CD4-positive, alpha-beta T cell treated with Interferon gamma for 1 hour (primary cell): ENCODE measurements around the gene AFF3.

Source experiments
- DNase-seq: peaks from one replicate; pipeline ENCODE4 v3.0.0-alpha.2; 2020

AFF3 gene

GRCh38 chr2:99851811-99852210 is 290.6 kb downstream of the AFF3 start:
- no peak for DNase-seq

- no peak for DNase-seq
Observed at GRCh38 chr2:99851089-99851488, 291.3 kb downstream of the AFF3 start.

GRCh38 chr2:99850084-99850710 is 292.2 kb downstream of the AFF3 start:
- no peak for DNase-seq

GRCh38 chr2:99846462-99847107 is 295.8 kb downstream of the AFF3 start:
- no peak for DNase-seq

GRCh38 chr2:99845296-99845695 is 297.1 kb downstream of the AFF3 start:
- no peak for DNase-seq

- no peak for DNase-seq
Observed at GRCh38 chr2:99842451-99842850, 299.9 kb downstream of the AFF3 start.

GRCh38 chr2:99841749-99842148 is 300.6 kb downstream of the AFF3 start:
- no peak for DNase-seq

GRCh38 chr2:99840831-99841230 is 301.6 kb downstream of the AFF3 start:
- DNase-seq: no peak

- DNase-seq: no peak
Observed at GRCh38 chr2:99836690-99837605, 305.4 kb downstream of the AFF3 start.

GRCh38 chr2:99834426-99834825 is 308.0 kb downstream of the AFF3 start:
- DNase-seq: no peak

- no peak for DNase-seq
Observed at GRCh38 chr2:99833586-99834201, 308.7 kb downstream of the AFF3 start.

- DNase-seq: no peak
Observed at GRCh38 chr2:99832926-99833325, 309.5 kb downstream of the AFF3 start.

GRCh38 chr2:99831772-99832171 is 310.6 kb downstream of the AFF3 start:
- DNase-seq: no peak

GRCh38 chr2:99827296-99827999 is 314.9 kb downstream of the AFF3 start:
- DNase-seq: no peak

GRCh38 chr2:99825630-99826029 is 316.8 kb downstream of the AFF3 start:
- DNase-seq: no peak

GRCh38 chr2:99824758-99825157 is 317.6 kb downstream of the AFF3 start:
- DNase-seq: no peak

- no peak for DNase-seq
Observed at GRCh38 chr2:99822474-99823207, 319.7 kb downstream of the AFF3 start.

- no peak for DNase-seq
Observed at GRCh38 chr2:99821984-99822383, 320.4 kb downstream of the AFF3 start.

GRCh38 chr2:99821572-99821971 is 320.8 kb downstream of the AFF3 start:
- DNase-seq: no peak

GRCh38 chr2:99821039-99821438 is 321.4 kb downstream of the AFF3 start:
- no peak for DNase-seq

- DNase-seq: no peak
Observed at GRCh38 chr2:99819766-99820165, 322.6 kb downstream of the AFF3 start.

- no peak for DNase-seq
Observed at GRCh38 chr2:99818842-99819241, 323.5 kb downstream of the AFF3 start.
